HepG2 (cell line): Measurements from ENCODE around the gene RNF123. TPM values are rescaled to one million over a fixed set of nuclear protein-coding genes. Genes with fewer than 3 reads are reported as not detected.
A peak's percentile ranks its signal among the peaks of the same experiment; 100 is the strongest.

Source experiments
- ATAC-seq: fragments of 200-7000 bp; cut with Tn5 transposase; 3 replicates; pipeline ENCODE4 v1.9.1; 2020; ENCODE audit warnings: mild to moderate bottlenecking, moderate library complexity
- BruUV-seq: library from RNA; stranded (reverse); fragments of 400-500 nt; replicated peaks from 2 replicates; lab custom pipeline; 2021; lab: Mats Ljungman, UMichigan
- CTCF ChIA-PET: fragments of 300-600 bp; formaldehyde crosslinking; extraction: SDS; loops from one replicate; lab custom pipeline; 2021; ENCODE audit warnings: low total read pairs, inconsistent platforms, low intra/inter-chr PET ratio; lab: Yijun Ruan, JAX
- POLR2A ChIA-PET: fragments of 350-600 bp; sonication (Branson Sonifier 250); formaldehyde crosslinking; loops from one replicate; lab custom pipeline; 2020; ENCODE audit warnings: antibody characterized with exemption, inconsistent platforms; lab: Yijun Ruan, JAX
- DNase-seq: peaks from one replicate; pipeline ENCODE4 v3.0.0-alpha.2; 2015; ENCODE audit warnings: low spot score
- FAIRE-seq: peaks from 3 replicates; lab custom pipeline; 2011; peaks lifted over from hg19 to GRCh38; lab: Jason Lieb, UNC
- H2AFZ ChIP-seq: one replicate; pipeline ENCODE4 v1.6.1; 2011; ENCODE audit warnings: low read length, inconsistent platforms
- H3K27ac ChIP-seq: fragments of 300-600 bp; 3 replicates; pipeline ENCODE4 v1.8.0; 2011; ENCODE audit warnings: mixed run types, mild to moderate bottlenecking, mixed read lengths, low read length, inconsistent platforms; ENCODE audit not compliant: insufficient read depth; ENCODE audit errors: extremely low read length
- H3K27me3 ChIP-seq, 2 experiments: fragments of 200-600 bp in 1 of 2; 2 replicates in 1 of 2; 3 replicates in 1 of 2; pipeline versions ENCODE4 v1.6.0 to v1.8.0; 2011; ENCODE audit warnings: low read length in 2 of 2, mild to moderate bottlenecking in 2 of 2, moderate library complexity in 2 of 2, inconsistent platforms in 1 of 2; ENCODE audit not compliant: insufficient read depth in 2 of 2, control insufficient read depth in 1 of 2
- H3K36me3 ChIP-seq, 2 experiments: fragments of 200-600 bp in 1 of 2; replicated peaks in 1 of 2; 2 replicates in 1 of 2; 3 replicates in 1 of 2; pipeline versions ENCODE4 v1.5.1 to v1.8.0; 2011; ENCODE audit warnings: low read length in 2 of 2, inconsistent platforms in 1 of 2; ENCODE audit not compliant: insufficient read depth in 2 of 2, control insufficient read depth in 1 of 2
- H3K4me1 ChIP-seq: 2 replicates; pipeline ENCODE4 v1.5.1; 2012; ENCODE audit warnings: low read length, inconsistent platforms; ENCODE audit not compliant: insufficient read depth
- H3K4me2 ChIP-seq: 2 replicates; pipeline ENCODE4 v1.6.0; 2011; ENCODE audit warnings: low read depth, low read length, inconsistent platforms
- H3K4me3 ChIP-seq, 3 experiments: fragments of 200-600 bp in 1 of 3; sonication (generic), shearing (Covaris generic) in 1 of 3; replicated peaks in 1 of 3; 2 replicates each; pipeline ENCODE4 v1.5.1; 2011 to 2016; ENCODE audit warnings: low read length in 3 of 3, inconsistent platforms in 2 of 3, low read depth in 2 of 3, mild to moderate bottlenecking in 2 of 3, control low read depth in 1 of 3, mixed read lengths in 1 of 3; ENCODE audit not compliant: insufficient read depth in 1 of 3
- H3K79me2 ChIP-seq: one replicate; pipeline ENCODE4 v1.6.1; 2011; ENCODE audit warnings: low read length, inconsistent platforms; ENCODE audit not compliant: insufficient read depth
- H3K9ac ChIP-seq: 2 replicates; pipeline ENCODE4 v1.6.0; 2011; ENCODE audit warnings: mild to moderate bottlenecking, low read depth, low read length, inconsistent platforms; ENCODE audit not compliant: insufficient read depth
- H3K9me3 ChIP-seq: 2 replicates; pipeline ENCODE4 v1.5.1; 2012; ENCODE audit warnings: mild to moderate bottlenecking, low read length
- H4K20me1 ChIP-seq: 2 replicates; pipeline ENCODE4 v1.6.0; 2011; ENCODE audit warnings: inconsistent platforms, mild to moderate bottlenecking, low read length, moderate library complexity; ENCODE audit not compliant: insufficient read depth
- AGO2 ChIP-seq: fragments of 200-400 bp; formaldehyde crosslinking; optimal IDR thresholded peaks from 2 replicates; pipeline ENCODE3; 2017; ENCODE audit warnings: mild to moderate bottlenecking, low read depth, low read length, moderate library complexity
- AKAP8 ChIP-seq: sonication (generic); formaldehyde crosslinking; IDR thresholded peaks from 2 replicates; pipeline ENCODE4 v1.5.1; 2020; ENCODE audit warnings: mild to moderate bottlenecking, missing genetic modification reagents
- MED1 ChIP-seq: sonication (generic); formaldehyde crosslinking; IDR thresholded peaks from 2 replicates; pipeline ENCODE4 v1.4.0; 2020; ENCODE audit warnings: missing genetic modification reagents
- ONECUT2 ChIP-seq: sonication (generic); formaldehyde crosslinking; IDR thresholded peaks from 2 replicates; pipeline ENCODE4 v1.4.0; 2020; ENCODE audit warnings: missing genetic modification reagents
- POLR2G ChIP-seq: fragments of 200-400 bp; formaldehyde crosslinking; IDR thresholded peaks from 2 replicates; pipeline ENCODE4 v1.6.1; 2018; ENCODE audit warnings: mild to moderate bottlenecking, low read depth, low read length, moderate library complexity
- PRDM10 ChIP-seq: sonication (generic); formaldehyde crosslinking; IDR thresholded peaks from 2 replicates; pipeline ENCODE4 v1.4.0; 2020; ENCODE audit warnings: low read depth, missing genetic modification reagents
- TCF12 ChIP-seq, 2 experiments: fragments of 450-650 bp in 1 of 2; sonication (generic) in 1 of 2; formaldehyde crosslinking in 1 of 2; IDR thresholded peaks; 2 replicates each; pipeline versions ENCODE4 v1.6.1 to v1.8.0; 2017 to 2022; ENCODE audit warnings: antibody characterized with exemption in 1 of 2, mild to moderate bottlenecking in 1 of 2, missing genetic modification reagents in 1 of 2, moderate library complexity in 1 of 2
- ZBTB38 ChIP-seq: sonication (generic); formaldehyde crosslinking; IDR thresholded peaks from 2 replicates; pipeline ENCODE4 v1.5.1; 2020; ENCODE audit warnings: mild to moderate bottlenecking, missing genetic modification reagents
- ZBTB49 ChIP-seq: sonication (generic); formaldehyde crosslinking; IDR thresholded peaks from 2 replicates; pipeline ENCODE4 v1.4.0; 2020; ENCODE audit warnings: missing genetic modification reagents, borderline replicate concordance
- ZNF335 ChIP-seq: sonication (generic); formaldehyde crosslinking; IDR thresholded peaks from 2 replicates; pipeline ENCODE4 v1.4.0; 2020; ENCODE audit warnings: missing genetic modification reagents
- ZNF350 ChIP-seq: sonication (generic); formaldehyde crosslinking; IDR thresholded peaks from 2 replicates; pipeline ENCODE4 v1.4.0; 2020; ENCODE audit warnings: mild to moderate bottlenecking, low read depth, missing genetic modification reagents, borderline replicate concordance
- ZNF616 ChIP-seq: sonication (generic); formaldehyde crosslinking; IDR thresholded peaks from 2 replicates; pipeline ENCODE4 v1.5.0; 2020; ENCODE audit warnings: low read depth, mild to moderate bottlenecking, missing genetic modification reagents
- ZNF839 ChIP-seq: sonication (generic); formaldehyde crosslinking; IDR thresholded peaks from 2 replicates; pipeline ENCODE4 v1.4.0; 2020; ENCODE audit warnings: missing genetic modification reagents, mild to moderate bottlenecking, borderline replicate concordance
- ZSCAN21 ChIP-seq: sonication (generic); formaldehyde crosslinking; IDR thresholded peaks from 2 replicates; pipeline ENCODE4 v1.8.0; 2022; ENCODE audit warnings: mild to moderate bottlenecking, missing genetic modification reagents, moderate library complexity, borderline replicate concordance
- WGBS: methylation state at CpG from one replicate; pipeline ENCODE4 v1.1.6; 2017; ENCODE audit warnings: low lambda C conversion rate; 5-methylcytosine and 5-hydroxymethylcytosine counted together
- in situ Hi-C: cut with HindIII; loops from 2 replicates; pipeline ENCODE4 v1.10.0; 2017; ENCODE audit warnings: low pct_unique_long_range_greater_than_20kb; ENCODE audit not compliant: extremely low pct_ligation_motif_present
- intact Hi-C: fragments of 100-400 bp; cut with micrococcal nuclease; formaldehyde crosslinking; loops from one replicate; pipeline ENCODE4 v1.10.0; 2022; ENCODE audit not compliant: unreplicated experiment
- polyA plus RNA-seq, 8 experiments: library from polyadenylated mRNA; depleted of rRNA in 3 of 8; stranded (reverse) in 7 of 8; unstranded in 1 of 8; fragments of >200 nt; fragmentation: Illumina TruSeq in 4 of 8; extraction: Trizol in 4 of 8; gene quantifications; 2 replicates each; pipeline versions ENCODE4 v1.2.1 to v1.2.3, GENCODE V29; 2011 to 2016; ENCODE audit warnings: low read depth in 4 of 8, missing spikeins in 1 of 8, mixed read lengths in 1 of 8; ENCODE audit not compliant: insufficient read depth in 1 of 8
- total RNA-seq, 5 experiments: library from RNA; depleted of rRNA; stranded (reverse); fragments of >200 nt; fragmentation: Illumina TruSeq; extraction: Trizol; gene quantifications; 2 replicates each; pipeline ENCODE4 v1.2.3, GENCODE V29; 2016; ENCODE audit warnings: low read depth in 1 of 5

The RNF123 gene
- total and polyA plus RNA-seq, 2 of the 13 experiments (the other 11 are each of a cell fraction or from before 2014, with no cell fraction given), result 29.9 to 82.2 TPM

GRCh38 chr3:49719214-49719884 is 30.0 kb downstream of the RNF123 start, which contains the start of gene AMIGO3 (continued):
- TF ChIP-seq ZBTB49 (CRISPR knock-in tag), result no peak
- TF ChIP-seq ZSCAN21, result no peak
- TF ChIP-seq ONECUT2 (CRISPR knock-in tag), result no peak
- TF ChIP-seq MED1 (CRISPR knock-in tag), result no peak
- peak; percentile 51; the same call in 1 of the 2 replicates for TF ChIP-seq AKAP8 (CRISPR knock-in tag)

- no peaks in the 10 kb centered on the region for H3K27me3 ChIP-seq
- peaks cover 13% of the 10 kb centered on the region for H3K79me2 ChIP-seq
- no TSS peak for BruUV-seq
- H3K4me2 ChIP-seq, result no peak overlapping the region
- H2AFZ ChIP-seq, result no peak overlapping the region
- FAIRE-seq (no peak), ATAC-seq (no peak), DNase-seq (no peak)
- peaks cover 21% of the 10 kb centered on the region for H3K4me1 ChIP-seq
- WGBS, result 80% methylated on average over 1 of the region's 4 CpGs
- no peak overlapping the region for H3K27ac ChIP-seq
- ChIA-PET POLR2A (no interaction called here), CTCF (no interaction called here)
- in situ Hi-C loops, result no loop called here
- H3K36me3 ChIP-seq, result peaks cover 15 to 24% of the 10 kb centered on the region in 2 experiments
- intact Hi-C loops, result no loop called here
- no peak overlapping the region for H3K4me3 ChIP-seq
- H4K20me1 ChIP-seq, result no peaks in the 10 kb centered on the region
- no peaks in the 10 kb centered on the region for H3K9me3 ChIP-seq
- no peak overlapping the region for H3K9ac ChIP-seq
- TF ChIP-seq ZNF335 (CRISPR knock-in tag) (no peak), ZBTB38 (CRISPR knock-in tag) (no peak), ZNF616 (CRISPR knock-in tag) (no peak), AGO2 (peak; percentile 53), PRDM10 (CRISPR knock-in tag) (no peak), ZNF350 (CRISPR knock-in tag) (no peak), TCF12 (IDR thresholded peaks at IDR 0.05) (no peak), TCF12 (CRISPR knock-in tag; IDR thresholded peaks at IDR 0.05) (no peak), ZNF839 (CRISPR knock-in tag) (no peak), POLR2G (peak; percentile 50)
Observed at GRCh38 chr3:49720855-49721595, 31.7 kb downstream of the RNF123 start.
